Right lobe of liver (tissue), 4 donors: ENCODE data around the gene OPN1SW.

Experiments
- CTCF ChIP-seq, 4 donors: fragments of 200-600 bp in 3 of 4; fragments of 450-650 bp in 1 of 4; IDR thresholded peaks; one replicate each; pipeline versions ENCODE4 v1.5.1 to v1.8.0; 2016 to 2022; ENCODE audit warnings: antibody characterized with exemption in 4 of 4, mild to moderate bottlenecking in 2 of 4
- POLR2A ChIP-seq: fragments of 450-650 bp; IDR thresholded peaks from one replicate; pipeline ENCODE4 v1.6.1; 2017; ENCODE audit warnings: antibody characterized with exemption, mild to moderate bottlenecking
- donor health status: DM: no; HTN: no; CAD: no.
- donor health status: DM: no; HTN: no; CAD: no.
- donor health status: DM: no; HTN: yes; CAD: no.

DNA sequence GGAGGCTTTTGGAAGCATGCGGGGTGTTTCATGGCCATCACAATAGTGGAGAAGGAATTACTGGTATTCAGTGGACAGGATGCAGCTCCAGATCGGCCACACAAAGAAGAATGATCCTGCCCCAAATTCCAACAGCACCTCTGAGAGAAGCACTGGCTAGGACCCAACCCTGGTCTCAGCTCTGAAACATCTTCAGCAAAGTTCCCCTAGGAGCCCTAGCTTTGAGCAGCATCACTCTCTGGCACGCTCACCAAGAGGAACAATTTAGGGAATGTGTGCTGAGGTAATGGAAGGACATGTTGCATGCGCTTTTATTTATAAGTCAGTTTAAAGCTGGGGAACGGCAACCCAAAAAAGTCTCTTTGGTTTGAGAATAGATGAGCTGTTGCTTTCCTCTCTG, 5.5 kb upstream of the OPN1SW start:
- no peak for TF ChIP-seq CTCF (IDR thresholded peaks at IDR 0.05)
- no peak for TF ChIP-seq POLR2A
